Spleen (tissue), 11 donors: Measurements from ENCODE around the gene TECTA. TPM values are rescaled to one million over a fixed set of nuclear protein-coding genes. Genes with fewer than 3 reads are reported as not detected.

ENCODE experiments used
- DNase-seq: peaks from one replicate; pipeline ENCODE4 v3.0.0-alpha.2; 2020
- H3K27ac ChIP-seq, 8 donors: fragments of 200-600 bp; sonication (generic) in 7 of 8; 1 replicate in 4 of 8; 2 replicates in 4 of 8; pipeline versions ENCODE4 v1.5.0 to v1.8.0; 2016 to 2021; ENCODE audit warnings: inconsistent platforms in 4 of 8, mild to moderate bottlenecking in 4 of 8, moderate library complexity in 1 of 8
- H3K27me3 ChIP-seq, 7 donors: fragments of 200-600 bp; sonication (generic) in 6 of 7; replicated peaks in 1 of 7; 1 replicate in 4 of 7; 2 replicates in 3 of 7; pipeline versions ENCODE4 v1.5.0 to v1.8.0; 2016 to 2021; ENCODE audit warnings: inconsistent platforms in 3 of 7, mild to moderate bottlenecking in 1 of 7
- H3K36me3 ChIP-seq, 6 donors: fragments of 200-600 bp; sonication (generic) in 5 of 6; 1 replicate in 4 of 6; 2 replicates in 2 of 6; pipeline versions ENCODE4 v1.5.0 to v1.8.0; 2016 to 2021; ENCODE audit warnings: inconsistent platforms in 2 of 6
- H3K4me1 ChIP-seq, 6 donors: fragments of 200-600 bp; sonication (generic) in 5 of 6; 1 replicate in 3 of 6; 2 replicates in 3 of 6; pipeline versions ENCODE4 v1.5.0 to v1.8.0; 2016 to 2021; ENCODE audit warnings: inconsistent platforms in 3 of 6
- H3K4me3 ChIP-seq, 8 donors: fragments of 200-600 bp; sonication (generic) in 7 of 8; 1 replicate in 4 of 8; 2 replicates in 4 of 8; pipeline versions ENCODE4 v1.5.0 to v1.8.0; 2016 to 2021; ENCODE audit warnings: inconsistent platforms in 4 of 8, mild to moderate bottlenecking in 4 of 8, moderate library complexity in 2 of 8
- H3K9me3 ChIP-seq, 8 donors: fragments of 200-600 bp; sonication (generic) in 7 of 8; 1 replicate in 4 of 8; 2 replicates in 4 of 8; pipeline versions ENCODE4 v1.5.0 to v1.8.0; 2016 to 2021; ENCODE audit warnings: inconsistent platforms in 4 of 8
- POLR2A ChIP-seq, 3 donors: fragments of 450-650 bp; IDR thresholded peaks; one replicate each; pipeline ENCODE4 v1.5.1; 2017; ENCODE audit warnings: antibody characterized with exemption in 3 of 3, mild to moderate bottlenecking in 1 of 3
- POLR2AphosphoS5 ChIP-seq, 3 donors: sonication (generic); formaldehyde crosslinking; IDR thresholded peaks; one replicate each; pipeline ENCODE4 v1.5.1; 2017; ENCODE audit warnings: antibody characterized with exemption in 3 of 3
- WGBS, 5 donors: extraction: QIAGEN DNeasy Blood & Tissue Kit in 3 of 5; methylation state at CpG; one replicate each; pipeline versions ENCODE4 v1.1.5 to v1.1.7; 2013 to 2018; 5-methylcytosine and 5-hydroxymethylcytosine counted together
- intact Hi-C: fragments of 100-400 bp; cut with DNase I; formaldehyde crosslinking; loops from one replicate; pipeline ENCODE4 v1.15.0; 2023; ENCODE audit warnings: low total_unique reads
- polyA plus RNA-seq, 3 donors: library from polyadenylated mRNA; stranded (reverse); fragments of 200-250 nt; gene quantifications; one replicate each; pipeline ENCODE4 v1.2.1, GENCODE V29; 2013
- total RNA-seq, 7 donors: library from RNA; depleted of rRNA in 3 of 7; stranded (reverse); fragments of >200 nt in 3 of 7; fragmentation: NEBNext Ultra II Directional in 4 of 7; extraction: Animal tissue kit (Norgen Biotek cat#: 25700) in 4 of 7; gene quantifications; one replicate each; pipeline versions ENCODE4 v1.1.0 to v1.2.1, GENCODE V29; 2016 to 2021
- TF ChIP-seq, protein P1 (sequence below), 11 experiments: fragments of 200-600 bp in 7 of 11; fragments of 450-650 bp in 4 of 11; sonication (generic) in 4 of 11; IDR thresholded peaks in 8 of 11; conservative IDR thresholded peaks in 3 of 11; 1 replicate in 7 of 11; 2 replicates in 4 of 11; pipeline versions ENCODE4 v1.4.0 to v1.8.0; 2016 to 2021; ENCODE audit warnings: antibody characterized with exemption in 11 of 11, inconsistent platforms in 4 of 11, mild to moderate bottlenecking in 1 of 11
- donor health status: healthy with polysubstance abuse.
- donor health status: DM: no; HTN: no; CAD: no; lungs with moderate emphysema.
- donor health status: DM: no; HTN: no; CAD: no.
- donor health status: Bipolar disorder and iron deficiency.
- donor health status: healthy.
- donor health status: DM: no; HTN: no; CAD: no.
- donor health status: DM: yes; HTN: yes; CAD: no.

The TECTA gene
- total and polyA plus RNA-seq, 10 donors = 0.15 to 3.3 (median 0.81) TPM

DNA sequence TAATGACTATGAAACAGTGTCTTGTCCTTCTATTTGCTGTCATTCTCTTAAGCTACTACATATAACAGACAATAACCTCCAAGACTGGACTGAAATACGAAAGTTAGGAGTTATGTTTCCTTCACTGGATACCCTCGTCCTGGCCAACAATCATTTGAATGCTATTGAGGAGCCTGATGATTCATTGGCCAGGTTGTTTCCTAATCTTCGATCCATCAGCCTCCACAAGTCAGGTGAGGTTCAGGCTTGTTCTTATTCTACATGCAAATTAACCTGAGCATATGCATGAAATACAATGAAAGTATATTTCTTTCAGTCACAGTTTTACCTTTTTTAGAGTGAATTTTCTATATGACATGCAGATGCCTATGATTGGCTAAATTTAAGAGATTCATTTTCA is 46.0 kb upstream of the TECTA start:
- TF ChIP-seq POLR2A (IDR thresholded peaks at IDR 0.05) (no peak), POLR2AphosphoS5 (IDR thresholded peaks at IDR 0.05) (no peak)
- TF ChIP-seq, protein P1, sequence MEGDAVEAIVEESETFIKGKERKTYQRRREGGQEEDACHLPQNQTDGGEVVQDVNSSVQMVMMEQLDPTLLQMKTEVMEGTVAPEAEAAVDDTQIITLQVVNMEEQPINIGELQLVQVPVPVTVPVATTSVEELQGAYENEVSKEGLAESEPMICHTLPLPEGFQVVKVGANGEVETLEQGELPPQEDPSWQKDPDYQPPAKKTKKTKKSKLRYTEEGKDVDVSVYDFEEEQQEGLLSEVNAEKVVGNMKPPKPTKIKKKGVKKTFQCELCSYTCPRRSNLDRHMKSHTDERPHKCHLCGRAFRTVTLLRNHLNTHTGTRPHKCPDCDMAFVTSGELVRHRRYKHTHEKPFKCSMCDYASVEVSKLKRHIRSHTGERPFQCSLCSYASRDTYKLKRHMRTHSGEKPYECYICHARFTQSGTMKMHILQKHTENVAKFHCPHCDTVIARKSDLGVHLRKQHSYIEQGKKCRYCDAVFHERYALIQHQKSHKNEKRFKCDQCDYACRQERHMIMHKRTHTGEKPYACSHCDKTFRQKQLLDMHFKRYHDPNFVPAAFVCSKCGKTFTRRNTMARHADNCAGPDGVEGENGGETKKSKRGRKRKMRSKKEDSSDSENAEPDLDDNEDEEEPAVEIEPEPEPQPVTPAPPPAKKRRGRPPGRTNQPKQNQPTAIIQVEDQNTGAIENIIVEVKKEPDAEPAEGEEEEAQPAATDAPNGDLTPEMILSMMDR (IDR thresholded peaks at IDR 0.05 in 8 of 11, conservative IDR thresholded peaks at IDR 0.05 in 3 of 11) = no peak
- peaks cover 0 to 20% (median 3%) of the 10 kb centered on the region in 6 donors for H3K4me1 ChIP-seq
- H3K4me3 ChIP-seq = no peak overlapping the region
- no peak for DNase-seq
- intact Hi-C loops = no loop called here
- H3K27ac ChIP-seq = no peak overlapping the region
- H3K9me3 ChIP-seq = no peaks in the 10 kb centered on the region
- H3K36me3 ChIP-seq = peaks cover 0 to 95% (median 49%) of the 10 kb centered on the region in 6 donors
- 89 to 95% (median 94%) methylated on average over 3 of the region's 3 CpGs for WGBS, 5 donors
- H3K27me3 ChIP-seq = no peaks in the 10 kb centered on the region

DNA sequence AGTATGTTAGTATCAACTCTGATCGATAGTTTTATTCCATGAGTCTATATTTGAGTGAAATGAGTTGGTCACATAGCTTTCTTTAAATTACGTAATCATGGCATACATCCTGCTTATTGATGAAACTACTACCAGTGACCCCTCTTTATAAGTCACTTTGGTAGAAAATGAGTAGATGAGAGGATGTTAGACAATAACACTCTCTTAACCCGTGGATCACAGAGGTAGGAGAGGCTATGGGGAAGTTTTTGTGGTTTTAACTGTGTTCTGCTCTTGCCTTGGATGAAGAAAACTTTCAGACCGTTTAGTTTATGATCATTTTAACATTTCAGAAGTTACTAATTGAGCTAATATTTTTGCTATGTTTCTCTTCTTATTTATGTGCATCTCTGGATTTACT is 43.1 kb upstream of the TECTA start:
- Histone ChIP-seq H3K36me3 (peaks cover 0 to 99% (median 58%) of the 10 kb centered on the region in 6 donors), H3K27ac (no peak overlapping the region), H3K9me3 (no peaks in the 10 kb centered on the region), H3K4me3 (no peak overlapping the region), H3K4me1 (peaks cover 0 to 21% (median 3%) of the 10 kb centered on the region in 6 donors), H3K27me3 (no peaks in the 10 kb centered on the region)
- no peak for TF ChIP-seq POLR2A (IDR thresholded peaks at IDR 0.05)
- TF ChIP-seq, protein P1 (IDR thresholded peaks at IDR 0.05 in 8 of 11, conservative IDR thresholded peaks at IDR 0.05 in 3 of 11) = no peak
- TF ChIP-seq POLR2AphosphoS5 (IDR thresholded peaks at IDR 0.05) = no peak
- no peak for DNase-seq
- intact Hi-C loops = no loop called here
- 59 to 79% (median 64%) methylated on average over 4 of the region's 4 CpGs for WGBS, 5 donors

DNA sequence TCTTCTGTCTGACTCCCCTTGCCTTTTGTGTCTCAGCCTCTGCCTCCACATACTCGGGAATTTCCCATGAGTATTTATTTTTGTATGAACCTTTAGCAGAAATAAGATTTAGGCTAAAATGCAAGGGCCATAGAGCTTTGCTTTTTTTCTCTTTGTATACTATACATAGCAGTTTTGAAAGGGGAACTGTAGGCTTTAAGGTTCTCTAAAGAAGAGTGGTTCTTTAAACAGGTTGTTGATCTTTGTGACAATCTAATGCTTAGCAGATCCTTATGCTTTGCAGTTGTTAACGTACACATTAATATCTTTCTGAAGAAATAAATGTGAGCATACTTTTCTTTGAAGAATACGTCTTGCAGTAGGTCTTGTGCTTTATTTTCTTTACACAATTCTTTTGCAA is 42.1 kb upstream of the TECTA start:
- TF ChIP-seq POLR2AphosphoS5 (IDR thresholded peaks at IDR 0.05) (no peak), POLR2A (IDR thresholded peaks at IDR 0.05) (no peak)
- TF ChIP-seq, protein P1 (IDR thresholded peaks at IDR 0.05 in 8 of 11, conservative IDR thresholded peaks at IDR 0.05 in 3 of 11) = no peak
- H3K27me3 ChIP-seq = no peaks in the 10 kb centered on the region
- WGBS, 5 donors = 81 to 89% (median 85%) methylated on average over 3 of the region's 3 CpGs
- no peak overlapping the region for H3K4me3 ChIP-seq
- H3K27ac ChIP-seq = peak overlapping the region in 1 of 8 donors; percentile 18
- peaks cover 0 to 99% (median 51%) of the 10 kb centered on the region in 6 donors for H3K36me3 ChIP-seq
- H3K9me3 ChIP-seq = no peaks in the 10 kb centered on the region
- H3K4me1 ChIP-seq = peaks cover 0 to 21% (median 3%) of the 10 kb centered on the region in 6 donors
- DNase-seq = no peak
- intact Hi-C loops = no loop called here

DNA sequence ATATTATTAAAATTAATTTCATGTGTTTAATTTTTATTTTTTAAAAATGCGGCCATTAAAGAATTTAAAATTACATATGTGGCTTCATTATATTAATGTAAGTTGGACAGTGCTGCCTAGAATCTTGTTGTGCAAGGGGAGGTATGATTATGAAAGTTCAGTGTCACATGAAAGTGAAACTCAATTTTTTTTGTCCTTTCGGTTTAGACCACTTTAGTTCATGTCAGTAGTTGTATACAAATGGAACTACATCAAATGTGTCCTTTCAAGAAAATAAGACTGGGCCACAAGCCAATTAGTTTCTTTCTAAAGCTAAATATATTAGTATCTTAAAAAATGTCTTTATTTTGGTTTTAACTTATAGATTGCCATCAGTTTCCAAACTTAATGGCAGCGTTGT is 41.4 kb upstream of the TECTA start:
- Histone ChIP-seq H3K36me3 (peaks cover 0 to 99% (median 45%) of the 10 kb centered on the region in 6 donors), H3K27me3 (no peaks in the 10 kb centered on the region), H3K27ac (peak overlapping the region in 3 of 8 donors; percentile 15 to 47 (median 18)), H3K4me1 (peaks cover 0 to 21% (median 3%) of the 10 kb centered on the region in 6 donors), H3K4me3 (no peak overlapping the region), H3K9me3 (no peaks in the 10 kb centered on the region)
- intact Hi-C loops = no loop called here
- 64 to 75% (median 74%) methylated on average over 3 of the region's 3 CpGs for WGBS, 5 donors
- no peak for DNase-seq
- TF ChIP-seq, protein P1 (IDR thresholded peaks at IDR 0.05 in 8 of 11, conservative IDR thresholded peaks at IDR 0.05 in 3 of 11) = no peak
- TF ChIP-seq POLR2A (IDR thresholded peaks at IDR 0.05) (no peak), POLR2AphosphoS5 (IDR thresholded peaks at IDR 0.05) (no peak)
